Mesendoderm (in vitro differentiated cells): ENCODE results near the gene LTO1.

ENCODE experiments used
- DNase-seq: peaks from one replicate; pipeline ENCODE4 v3.0.0; 2013
- H2AK5ac ChIP-seq: 2 replicates; pipeline ENCODE4 v1.6.1; 2013; ENCODE audit warnings: low read length, inconsistent platforms
- H2BK120ac ChIP-seq: 2 replicates; pipeline ENCODE4 v1.6.1; 2013; ENCODE audit warnings: low read depth, mild to moderate bottlenecking, low read length, moderate library complexity, mixed read lengths
- H2BK15ac ChIP-seq: replicated peaks from 2 replicates; pipeline ENCODE4 v1.6.1; 2013; ENCODE audit warnings: low read depth, mild to moderate bottlenecking, moderate library complexity
- H2BK5ac ChIP-seq: 2 replicates; pipeline ENCODE4 v1.6.1; 2013; ENCODE audit warnings: low read length, inconsistent platforms
- H3K18ac ChIP-seq: 2 replicates; pipeline ENCODE4 v1.6.1; 2013; ENCODE audit warnings: mild to moderate bottlenecking, low read length, mixed read lengths
- H3K23ac ChIP-seq: one replicate; pipeline ENCODE4 v1.6.1; 2013; ENCODE audit warnings: low read length
- H3K27ac ChIP-seq: 2 replicates; pipeline ENCODE4 v1.5.1; 2013; ENCODE audit warnings: low read depth, mild to moderate bottlenecking, inconsistent platforms, low read length, moderate library complexity
- H3K27me3 ChIP-seq: 2 replicates; pipeline ENCODE4 v1.6.1; 2013; ENCODE audit warnings: low read length, control low read depth, mild to moderate bottlenecking, inconsistent platforms; ENCODE audit not compliant: insufficient read depth, poor library complexity
- H3K36me3 ChIP-seq: 2 replicates; pipeline ENCODE4 v1.6.1; 2013; ENCODE audit warnings: low read length, inconsistent platforms; ENCODE audit not compliant: control insufficient read depth, insufficient read depth
- H3K4ac ChIP-seq: one replicate; pipeline ENCODE4 v1.6.1; 2013; ENCODE audit warnings: low read depth, mild to moderate bottlenecking, low read length, moderate library complexity
- H3K4me1 ChIP-seq: 2 replicates; pipeline ENCODE4 v1.6.1; 2013; ENCODE audit warnings: low read depth, low read length, inconsistent platforms; ENCODE audit not compliant: control insufficient read depth
- H3K4me2 ChIP-seq: 2 replicates; pipeline ENCODE4 v1.6.1; 2013; ENCODE audit warnings: low read length
- H3K4me3 ChIP-seq: 2 replicates; pipeline ENCODE4 v1.5.1; 2013; ENCODE audit warnings: mild to moderate bottlenecking, low read length
- H3K56ac ChIP-seq: one replicate; pipeline ENCODE4 v1.6.1; 2013; ENCODE audit warnings: low read length
- H3K79me1 ChIP-seq: 2 replicates; pipeline ENCODE4 v1.6.1; 2013; ENCODE audit warnings: low read length, inconsistent platforms
- H3K79me2 ChIP-seq: 2 replicates; pipeline ENCODE4 v1.6.1; 2013; ENCODE audit warnings: mild to moderate bottlenecking, low read length; ENCODE audit not compliant: control insufficient read depth, insufficient read depth
- H3K9ac ChIP-seq: 2 replicates; pipeline ENCODE4 v1.6.1; 2013; ENCODE audit warnings: low read length, inconsistent platforms
- H4K5ac ChIP-seq: one replicate; pipeline ENCODE4 v1.6.1; 2013; ENCODE audit warnings: low read length
- H4K8ac ChIP-seq: one replicate; pipeline ENCODE4 v1.6.1; 2013; ENCODE audit warnings: low read depth, mild to moderate bottlenecking, control low read depth, low read length, moderate library complexity
- WGBS: extraction: QIAGEN DNeasy Blood & Tissue Kit; methylation state at CpG from one replicate; pipeline ENCODE4 v1.1.7; 2013; ENCODE audit warnings: low lambda C conversion rate, missing lambda C conversion rate; ENCODE audit not compliant: insufficient coverage; ENCODE audit errors: extremely low coverage; 5-methylcytosine and 5-hydroxymethylcytosine counted together

Gene LTO1

DNA sequence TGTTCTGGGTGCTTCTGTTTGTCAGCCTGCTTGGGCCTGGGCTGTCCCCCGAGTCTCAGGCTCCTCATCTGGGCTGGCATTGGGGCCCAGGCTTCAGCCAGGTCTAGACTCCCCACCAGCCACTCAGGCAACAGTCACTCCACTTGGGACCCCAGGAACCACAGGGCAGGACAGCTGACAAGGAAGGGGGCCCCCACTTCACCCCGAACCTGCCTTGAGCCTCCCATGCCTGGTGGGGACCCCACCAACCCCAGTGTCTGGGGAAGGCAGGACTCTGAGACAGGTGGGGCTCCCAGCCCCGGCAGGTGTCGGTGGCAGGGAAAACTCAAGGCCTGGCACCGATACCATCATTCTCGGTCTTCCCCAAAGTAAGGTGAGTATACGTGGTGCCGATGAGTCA, 11.7 kb upstream of the LTO1 start:
- no peak overlapping the region for H2BK5ac ChIP-seq
- H3K56ac ChIP-seq: no peak overlapping the region
- no peaks in the 10 kb centered on the region for H3K79me1 ChIP-seq
- no CpG with 5 or more reads among the region's 8 CpGs for WGBS
- no peaks in the 10 kb centered on the region for H3K27me3 ChIP-seq
- no peak overlapping the region for H3K27ac ChIP-seq
- no peak overlapping the region for H2AK5ac ChIP-seq
- H3K4me3 ChIP-seq: no peak overlapping the region
- H2BK120ac ChIP-seq: no peak overlapping the region
- H3K4ac ChIP-seq: no peak overlapping the region
- no peak overlapping the region for H4K8ac ChIP-seq
- H3K4me1 ChIP-seq: no peaks in the 10 kb centered on the region
- DNase-seq: no peak
- no peak overlapping the region for H3K4me2 ChIP-seq
- no peaks in the 10 kb centered on the region for H3K36me3 ChIP-seq
- H2BK15ac ChIP-seq: no peak overlapping the region
- no peak overlapping the region for H4K5ac ChIP-seq
- H3K23ac ChIP-seq: no peak overlapping the region
- H3K79me2 ChIP-seq: no peaks in the 10 kb centered on the region
- H3K9ac ChIP-seq: no peak overlapping the region
- H3K18ac ChIP-seq: no peak overlapping the region

GRCh38 chr11:69686452-69686851, 11.3 kb upstream of the LTO1 start:
- Histone ChIP-seq H3K27ac (no peak overlapping the region), H3K23ac (no peak overlapping the region), H3K4ac (no peak overlapping the region), H3K36me3 (no peaks in the 10 kb centered on the region), H3K79me1 (no peaks in the 10 kb centered on the region), H3K4me2 (no peak overlapping the region), H2AK5ac (no peak overlapping the region), H3K79me2 (no peaks in the 10 kb centered on the region), H3K18ac (no peak overlapping the region), H3K4me3 (no peak overlapping the region), H2BK120ac (no peak overlapping the region), H3K27me3 (no peaks in the 10 kb centered on the region), H4K5ac (no peak overlapping the region), H3K4me1 (no peaks in the 10 kb centered on the region), H3K56ac (no peak overlapping the region), H3K9ac (no peak overlapping the region), H4K8ac (no peak overlapping the region), H2BK5ac (no peak overlapping the region), H2BK15ac (no peak overlapping the region)
- no peak for DNase-seq
- WGBS: no CpG with 5 or more reads among the region's 13 CpGs

GRCh38 chr11:69685348-69685747, 10.2 kb upstream of the LTO1 start:
- H3K4me1 ChIP-seq: no peaks in the 10 kb centered on the region
- no peak overlapping the region for H3K18ac ChIP-seq
- H2BK5ac ChIP-seq: no peak overlapping the region
- no peak overlapping the region for H2AK5ac ChIP-seq
- no CpG with 5 or more reads among the region's 8 CpGs for WGBS
- H3K9ac ChIP-seq: no peak overlapping the region
- no peaks in the 10 kb centered on the region for H3K79me2 ChIP-seq
- no peaks in the 10 kb centered on the region for H3K36me3 ChIP-seq
- H3K23ac ChIP-seq: no peak overlapping the region
- H3K27ac ChIP-seq: no peak overlapping the region
- no peak overlapping the region for H2BK120ac ChIP-seq
- no peak overlapping the region for H4K8ac ChIP-seq
- no peak for DNase-seq
- H4K5ac ChIP-seq: no peak overlapping the region
- H3K4me3 ChIP-seq: no peak overlapping the region
- no peak overlapping the region for H3K4ac ChIP-seq
- no peak overlapping the region for H3K56ac ChIP-seq
- H3K79me1 ChIP-seq: no peaks in the 10 kb centered on the region
- no peak overlapping the region for H3K4me2 ChIP-seq
- H2BK15ac ChIP-seq: no peak overlapping the region
- no peaks in the 10 kb centered on the region for H3K27me3 ChIP-seq

GRCh38 chr11:69684651-69685050, 9.5 kb upstream of the LTO1 start:
- no peak overlapping the region for H3K9ac ChIP-seq
- WGBS: no CpG with 5 or more reads among the region's 11 CpGs

GRCh38 chr11:69683764-69684333, 8.7 kb upstream of the LTO1 start:
- Histone ChIP-seq H2BK15ac (no peak overlapping the region), H3K56ac (no peak overlapping the region), H3K27me3 (no peaks in the 10 kb centered on the region), H3K4me3 (no peak overlapping the region), H3K79me1 (no peaks in the 10 kb centered on the region), H4K8ac (no peak overlapping the region), H3K36me3 (no peaks in the 10 kb centered on the region), H3K27ac (no peak overlapping the region), H4K5ac (no peak overlapping the region), H2BK120ac (no peak overlapping the region), H3K23ac (no peak overlapping the region), H2BK5ac (no peak overlapping the region), H2AK5ac (no peak overlapping the region), H3K4ac (no peak overlapping the region), H3K79me2 (no peaks in the 10 kb centered on the region), H3K9ac (no peak overlapping the region), H3K4me1 (no peaks in the 10 kb centered on the region), H3K4me2 (no peak overlapping the region), H3K18ac (no peak overlapping the region)
- WGBS: no CpG with 5 or more reads among the region's 9 CpGs
- DNase-seq: peak; percentile 63

More at GRCh38 chr11:69684651-69685050, 9.5 kb upstream of the LTO1 start:
- no peak overlapping the region for H4K8ac ChIP-seq
- no peaks in the 10 kb centered on the region for H3K27me3 ChIP-seq
- H2BK15ac ChIP-seq: no peak overlapping the region
- no peak for DNase-seq
- H3K4ac ChIP-seq: no peak overlapping the region
- H2BK5ac ChIP-seq: no peak overlapping the region
- no peak overlapping the region for H2AK5ac ChIP-seq
- no peak overlapping the region for H3K27ac ChIP-seq
- H3K79me1 ChIP-seq: no peaks in the 10 kb centered on the region
- H3K79me2 ChIP-seq: no peaks in the 10 kb centered on the region
- no peak overlapping the region for H2BK120ac ChIP-seq
- no peak overlapping the region for H3K56ac ChIP-seq
- no peaks in the 10 kb centered on the region for H3K36me3 ChIP-seq
- no peak overlapping the region for H4K5ac ChIP-seq
- no peak overlapping the region for H3K23ac ChIP-seq
- H3K4me3 ChIP-seq: no peak overlapping the region
- H3K4me1 ChIP-seq: no peaks in the 10 kb centered on the region
- no peak overlapping the region for H3K18ac ChIP-seq
- H3K4me2 ChIP-seq: no peak overlapping the region

DNA sequence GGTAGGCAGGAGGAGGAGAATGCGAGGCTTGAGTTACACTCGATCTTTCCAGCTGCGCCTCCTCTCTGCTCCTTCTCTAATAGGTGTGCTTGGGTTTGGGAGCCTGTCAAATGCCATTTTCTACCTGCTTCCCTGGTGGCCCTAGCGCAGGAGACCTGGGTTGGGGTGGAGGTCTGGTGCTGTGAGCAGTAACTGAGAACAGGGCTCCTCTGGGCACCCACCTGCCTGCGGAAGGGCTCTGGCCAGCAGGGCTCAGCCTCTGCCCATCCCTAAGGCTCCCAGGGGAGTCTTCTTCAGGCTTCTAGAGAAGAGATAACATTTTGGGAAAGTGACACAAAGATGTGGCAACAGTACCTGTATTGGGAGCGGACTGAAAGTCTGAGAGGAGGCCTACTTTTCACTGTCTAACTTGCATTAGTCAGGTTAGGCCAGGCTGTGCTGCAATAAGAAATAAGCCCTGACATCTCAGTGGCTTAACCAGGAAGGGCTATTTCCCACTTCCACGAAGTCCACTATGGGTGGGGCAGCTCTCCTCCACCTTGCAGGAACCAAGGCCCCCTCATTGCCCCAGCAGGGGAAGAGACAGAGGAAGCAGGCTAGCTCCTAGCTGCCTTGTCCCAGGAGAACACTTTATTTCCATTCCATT, 7.7 kb upstream of the LTO1 start:
- Histone ChIP-seq H4K8ac (no peak overlapping the region), H3K4me2 (no peak overlapping the region), H3K56ac (no peak overlapping the region), H2BK15ac (no peak overlapping the region), H2BK120ac (no peak overlapping the region), H3K4ac (no peak overlapping the region), H4K5ac (no peak overlapping the region), H3K4me3 (no peak overlapping the region), H3K4me1 (no peaks in the 10 kb centered on the region), H3K27me3 (no peaks in the 10 kb centered on the region), H2BK5ac (no peak overlapping the region), H2AK5ac (no peak overlapping the region), H3K36me3 (no peaks in the 10 kb centered on the region), H3K18ac (no peak overlapping the region), H3K79me1 (no peaks in the 10 kb centered on the region), H3K9ac (no peak overlapping the region), H3K27ac (no peak overlapping the region), H3K23ac (no peak overlapping the region), H3K79me2 (no peaks in the 10 kb centered on the region)
- no CpG with 5 or more reads among the region's 7 CpGs for WGBS
- no peak for DNase-seq
